Activated CD4-positive, alpha-beta T cell treated with anti-CD3 and anti-CD28 coated beads, Interleukin-2, amount 50 U/mL, for 1 hour (primary cell): Measurements from ENCODE around the gene FOXD4.
"Not testable (repeated sequence)": the region's sequence is repeated elsewhere in the genome, so short reads cannot be mapped to it uniquely, and the experiment has no call there.

ENCODE experiments used
- DNase-seq: peaks from one replicate; pipeline ENCODE4 v3.0.0-alpha.2; 2020

The FOXD4 gene

DNA sequence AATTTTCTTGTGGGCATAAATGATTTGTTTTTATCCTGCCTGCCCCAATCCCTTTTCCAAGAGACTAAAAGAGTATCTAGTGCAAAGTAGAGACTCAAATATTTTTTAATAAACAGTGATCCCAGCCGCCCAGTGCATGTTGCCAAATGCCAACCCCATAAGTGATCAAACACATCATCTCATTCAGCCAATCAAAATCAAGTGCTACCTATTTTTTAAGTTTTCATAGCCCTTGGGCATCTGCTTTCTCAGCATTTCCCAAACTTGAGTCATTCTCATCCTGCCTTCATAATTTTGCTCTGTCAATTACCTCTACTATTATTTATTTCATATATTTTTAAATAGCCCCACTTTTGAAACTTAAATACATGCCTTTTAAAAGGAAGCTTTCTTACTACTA, 27.4 kb downstream of the FOXD4 start:
- DNase-seq = not testable (repeated sequence)

- DNase-seq = not testable (repeated sequence)
These were observed 29.7 kb downstream of the FOXD4 start for GRCh38 chr9:88396-89037.

DNA sequence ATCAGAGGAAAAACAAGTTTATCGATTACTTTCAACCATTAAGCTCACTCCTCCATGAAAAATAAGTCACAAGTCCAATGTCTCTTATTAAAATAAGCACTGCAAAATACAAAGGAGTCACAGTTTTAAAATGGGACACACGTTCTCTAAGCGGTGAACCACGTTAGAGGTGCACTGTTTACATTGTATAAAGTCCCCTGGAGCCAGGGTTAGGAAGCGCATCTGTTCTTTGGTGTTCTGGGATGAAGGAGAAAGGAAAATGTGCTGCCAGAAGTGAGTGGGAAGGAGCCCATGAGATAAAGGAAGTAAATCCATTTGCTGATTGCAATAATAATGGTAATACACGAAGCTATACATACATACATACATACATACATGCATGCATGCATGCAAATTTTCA, 30.4 kb downstream of the FOXD4 start:
- DNase-seq = not testable (repeated sequence)

GRCh38 chr9:87105-87504, 31.1 kb downstream of the FOXD4 start:
- DNase-seq = not testable (repeated sequence)

DNA sequence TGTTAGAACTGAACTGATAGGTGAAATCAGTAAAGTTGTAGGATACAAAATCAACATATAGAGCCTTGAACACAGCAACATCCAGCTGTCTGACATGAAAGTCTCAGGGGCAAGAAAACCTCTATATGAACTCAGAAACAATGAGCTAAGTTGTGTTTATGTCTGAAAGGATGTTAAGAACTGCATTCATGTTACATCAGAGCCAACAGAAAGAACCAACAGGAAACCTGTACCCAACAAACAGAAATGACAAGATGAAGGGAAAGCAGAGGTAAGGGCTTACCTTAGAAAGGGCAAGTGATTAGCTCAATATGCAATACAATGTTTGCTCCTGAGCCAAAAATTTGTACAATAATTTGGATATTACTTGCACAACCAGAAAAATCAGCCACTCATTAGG, 31.5 kb downstream of the FOXD4 start:
- not testable (repeated sequence) for DNase-seq

GRCh38 chr9:82932-83689, 35.1 kb downstream of the FOXD4 start:
- DNase-seq = not testable (repeated sequence)

- DNase-seq = not testable (repeated sequence)
These were observed 39.9 kb downstream of the FOXD4 start for GRCh38 chr9:78333-78732.

GRCh38 chr9:76389-76788, 41.8 kb downstream of the FOXD4 start:
- not testable (repeated sequence) for DNase-seq

DNA sequence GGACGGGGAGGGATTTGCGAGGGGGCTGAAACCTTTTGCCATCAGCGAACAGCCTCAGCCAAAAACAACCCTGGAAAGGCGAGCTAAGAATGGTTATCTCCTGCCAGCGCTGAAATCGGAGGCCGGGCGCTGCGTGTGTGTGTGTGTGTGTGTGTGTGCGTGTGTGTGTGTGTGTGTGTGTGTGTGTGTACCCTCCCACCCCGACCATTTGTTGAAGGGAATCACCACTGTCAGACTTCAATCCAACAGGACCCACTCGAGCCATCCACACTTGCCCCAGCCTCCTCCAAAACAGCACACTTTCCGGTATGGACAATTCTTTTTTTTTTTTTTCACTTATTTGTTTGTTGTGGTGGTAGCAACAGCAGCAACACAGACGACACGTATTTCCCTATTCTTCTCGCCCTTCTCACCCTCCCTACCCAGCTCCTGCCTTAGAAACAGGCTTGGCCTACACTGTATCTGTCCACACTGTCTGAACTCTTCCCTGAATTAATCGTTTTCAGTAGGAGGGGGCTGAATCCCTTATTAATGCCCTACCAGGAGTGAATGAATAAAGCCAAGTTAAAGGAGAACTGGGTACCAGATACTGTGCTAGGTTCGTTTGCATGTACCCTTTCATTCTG, 44.2 kb downstream of the FOXD4 start:
- DNase-seq = not testable (repeated sequence)

DNA sequence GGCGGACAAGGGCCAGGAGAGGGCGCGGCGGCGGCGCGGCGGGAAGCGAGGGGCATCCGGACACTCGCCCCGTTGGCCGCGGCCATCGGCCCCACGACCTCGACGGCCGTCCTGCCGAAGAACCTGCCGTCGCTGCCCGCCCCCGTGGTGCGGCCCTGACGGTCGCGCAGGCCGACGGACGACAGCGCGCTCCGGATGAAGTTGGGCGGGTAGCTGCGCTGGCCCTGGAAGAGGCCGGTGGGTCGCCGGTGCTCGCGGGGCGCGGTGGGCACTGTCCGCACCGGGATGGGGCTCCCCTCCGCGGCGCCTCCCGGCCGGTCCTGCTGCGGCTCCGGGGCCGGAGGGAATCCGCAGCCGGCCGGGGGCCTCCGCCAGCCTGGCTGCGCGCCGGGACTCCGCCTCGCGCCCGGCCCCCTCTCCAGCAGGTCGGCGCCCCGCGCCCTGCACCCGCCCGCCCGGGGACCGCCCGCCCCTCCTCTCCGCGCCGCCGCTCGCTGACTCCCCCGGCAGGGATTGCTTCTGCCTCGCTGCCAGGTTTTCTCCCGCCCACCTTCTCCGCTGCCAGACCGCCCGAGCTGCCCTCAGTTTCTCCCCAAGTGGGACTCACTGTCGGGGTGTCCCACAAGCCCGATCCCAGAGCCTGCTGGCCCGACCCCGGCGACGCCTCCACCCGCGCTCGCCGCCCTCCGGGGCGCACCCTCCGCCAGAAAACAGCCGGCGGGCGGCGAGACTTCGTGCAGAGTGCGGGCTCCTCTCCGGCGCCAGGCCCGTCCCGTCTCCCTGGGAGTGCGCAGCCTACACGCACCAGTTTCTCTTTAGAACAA, 44.9 kb downstream of the FOXD4 start:
- DNase-seq = peak; percentile 12
